Right kidney (tissue), 1 donor: ENCODE data around the gene ANK2.

ENCODE experiments used
- DNase-seq: peaks from one replicate; pipeline ENCODE4 v3.0.0-alpha.2; 2016

The ANK2 gene

DNA sequence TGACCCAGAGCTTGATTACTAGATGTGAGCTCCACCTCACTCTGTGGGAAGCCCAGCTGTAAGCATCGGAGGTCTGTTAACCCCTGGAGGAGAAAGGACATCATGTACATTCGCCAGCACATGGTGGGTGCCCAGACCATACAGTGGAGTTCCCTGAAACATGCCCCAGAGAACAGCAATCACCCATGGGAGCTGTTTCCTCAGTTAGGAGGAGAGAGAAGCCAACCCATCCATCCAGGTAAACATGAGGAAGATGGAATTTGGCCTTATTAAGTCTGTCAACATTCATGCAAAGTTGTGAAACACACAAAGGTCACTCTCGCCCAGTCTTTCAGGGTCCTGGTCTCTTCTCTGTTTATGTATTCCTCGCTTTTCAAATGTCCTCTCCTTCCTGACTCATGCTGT, 354.7 kb downstream of the ANK2 start:
- no peak for DNase-seq

DNA sequence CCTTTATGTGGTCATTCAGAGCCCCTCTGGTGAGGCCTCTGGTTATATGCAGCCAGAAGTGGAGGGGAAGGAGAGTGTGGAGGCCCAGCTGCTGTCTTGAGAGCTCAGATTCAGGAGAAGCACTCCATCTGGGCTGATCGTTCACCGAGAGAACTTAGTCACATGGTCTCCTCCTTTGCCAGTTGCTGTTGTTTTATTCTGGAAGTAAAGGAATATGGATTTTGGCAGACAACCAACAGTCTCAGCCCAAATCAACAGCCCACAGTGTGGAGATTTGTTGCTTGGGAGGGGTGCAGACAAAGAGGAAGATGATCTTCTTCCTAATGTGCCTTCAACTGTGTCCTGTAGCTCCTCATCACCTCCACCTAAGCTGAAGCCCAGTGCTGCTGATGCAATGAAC, 355.4 kb downstream of the ANK2 start:
- DNase-seq: no peak

DNA sequence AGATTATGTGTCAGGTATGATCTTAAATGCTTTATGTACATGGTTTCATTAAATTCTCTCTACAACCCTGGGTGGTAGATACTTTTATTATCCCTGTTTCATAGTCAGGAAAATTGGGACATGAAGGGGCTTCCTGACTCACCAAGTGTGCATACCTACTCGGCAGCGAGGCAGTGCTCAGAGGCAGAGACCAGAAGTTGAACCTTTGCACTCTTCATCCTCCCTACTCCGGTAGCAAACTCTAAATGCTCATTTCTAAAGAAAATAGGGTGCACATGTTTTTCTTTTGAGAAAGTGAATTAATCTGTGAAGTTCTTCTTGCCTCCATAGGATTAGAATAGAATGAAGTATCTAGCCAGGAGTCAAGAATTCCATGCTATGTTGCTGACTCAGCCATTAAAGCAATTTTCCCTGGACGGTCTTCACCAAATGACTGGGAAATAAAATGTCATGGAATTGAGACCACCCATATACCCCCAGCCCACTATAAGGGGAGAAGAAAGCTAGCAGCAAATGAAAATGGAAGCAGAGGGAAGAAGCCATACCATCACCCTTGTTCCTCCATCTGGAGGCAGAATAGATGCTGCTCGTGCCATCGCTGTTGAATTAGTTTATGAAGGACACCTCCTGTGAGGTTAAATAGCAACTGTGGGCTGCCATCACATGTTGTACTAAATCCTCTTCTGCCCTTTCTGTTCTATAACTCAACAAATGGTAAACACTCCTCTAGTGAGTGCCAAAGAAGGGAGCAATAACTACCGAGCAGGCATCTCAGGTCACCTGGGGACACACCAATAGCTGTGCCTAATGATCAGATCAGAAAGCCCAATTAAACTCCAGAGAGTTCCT, 356.6 kb downstream of the ANK2 start:
- no peak for DNase-seq

DNA sequence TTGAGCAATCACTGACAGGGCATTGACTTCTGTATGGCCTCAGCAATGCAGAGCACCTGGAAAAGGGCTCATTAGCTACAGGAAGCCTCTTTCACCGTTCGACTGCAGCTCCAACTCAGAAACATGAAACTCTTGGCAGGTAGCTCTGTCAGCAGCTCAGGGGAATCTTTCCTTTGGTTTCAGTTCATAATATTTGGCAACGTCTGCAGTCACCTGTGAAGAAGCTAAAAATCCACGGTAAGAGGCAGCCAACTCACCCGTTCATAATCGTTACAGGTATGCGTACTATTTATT, 357.2 kb downstream of the ANK2 start:
- DNase-seq: no peak

DNA sequence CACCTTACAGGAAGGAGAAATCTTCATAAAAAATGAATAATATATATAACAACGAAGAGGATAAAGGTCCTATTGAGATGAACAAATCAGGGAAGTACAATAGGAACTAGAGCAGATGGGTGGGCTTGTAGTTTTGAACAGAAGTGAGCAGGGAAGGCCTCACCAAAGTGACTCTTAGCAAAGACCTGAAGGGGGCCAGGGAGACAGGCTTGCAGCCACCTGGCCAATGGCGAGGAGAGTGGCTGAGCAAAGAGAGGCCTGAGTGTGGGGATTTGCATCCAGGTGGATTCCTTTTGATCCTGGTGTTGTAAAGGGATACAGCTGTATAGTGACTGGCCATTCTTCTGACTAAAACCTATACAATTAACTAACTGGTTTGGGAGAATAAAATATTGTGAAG, 358.0 kb downstream of the ANK2 start:
- DNase-seq: no peak

DNA sequence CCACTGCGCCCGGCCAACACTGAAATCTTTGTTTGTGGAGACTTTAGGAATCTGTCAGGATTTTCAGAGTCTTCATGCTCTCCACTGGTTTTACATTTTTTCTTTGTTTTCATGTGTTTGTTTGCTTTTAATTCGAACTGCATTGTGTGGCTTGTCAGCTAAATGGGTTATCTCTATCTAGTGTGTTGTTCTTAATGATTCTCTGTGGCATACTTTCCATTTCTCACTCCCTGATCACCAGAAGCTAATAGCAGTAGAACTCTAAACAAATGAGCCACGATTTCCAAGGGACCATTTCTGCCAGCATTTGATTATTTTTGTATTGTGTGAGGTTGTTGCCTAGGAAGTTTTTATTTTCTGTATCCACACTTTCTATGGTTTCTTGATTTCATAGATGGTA, 359.7 kb downstream of the ANK2 start:
- no peak for DNase-seq

GRCh38 chr4:113410686-113411085, 361.2 kb downstream of the ANK2 start:
- DNase-seq: no peak

DNA sequence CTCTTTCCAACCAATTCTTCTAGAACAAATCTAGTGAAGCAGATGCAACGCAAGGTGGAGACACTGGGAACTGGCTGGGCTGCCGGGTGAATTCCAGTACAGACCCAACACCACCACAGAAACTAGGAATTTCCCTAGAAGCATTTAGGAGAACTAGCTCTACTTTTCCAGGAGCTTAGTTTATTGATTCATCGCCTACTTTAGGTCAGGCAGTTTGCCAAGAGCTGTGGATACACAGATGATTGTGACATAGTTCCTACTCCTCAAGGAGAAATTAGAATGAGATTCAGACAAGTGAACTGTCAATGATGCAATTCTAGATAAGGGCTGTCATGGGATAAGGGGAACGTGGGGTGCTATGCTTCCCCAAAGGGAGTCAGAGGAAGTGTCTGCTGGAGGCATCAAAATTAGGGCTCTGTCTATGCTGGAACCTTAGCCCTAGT, 362.1 kb downstream of the ANK2 start:
- no peak for DNase-seq

- DNase-seq: no peak
Measured at GRCh38 chr4:113419631-113420030, 370.2 kb downstream of the ANK2 start.

GRCh38 chr4:113420938-113421337, 371.5 kb downstream of the ANK2 start:
- no peak for DNase-seq

GRCh38 chr4:113423631-113424030, 374.2 kb downstream of the ANK2 start:
- DNase-seq: no peak

- DNase-seq: no peak
Measured at GRCh38 chr4:113433116-113433515, 383.7 kb downstream of the ANK2 start.
